Posterior cingulate gyrus (tissue), 11 donors: ENCODE measurements around the gene HMGCL.
"Not testable (repeated sequence)": the region's sequence is repeated elsewhere in the genome, so short reads cannot be mapped to it uniquely, and the experiment has no call there.

Source experiments
- DNase-seq, 10 donors: peaks; one replicate each; pipeline versions ENCODE4 v3.0.0 to v3.0.0-alpha.2; 2020 to 2021; ENCODE audit warnings: mixed read lengths in 3 of 10
- intact Hi-C: fragments of 100-400 bp; cut with DNase I; formaldehyde crosslinking; loops from one replicate; pipeline ENCODE4 v1.15.1; 2023

The HMGCL gene

DNA sequence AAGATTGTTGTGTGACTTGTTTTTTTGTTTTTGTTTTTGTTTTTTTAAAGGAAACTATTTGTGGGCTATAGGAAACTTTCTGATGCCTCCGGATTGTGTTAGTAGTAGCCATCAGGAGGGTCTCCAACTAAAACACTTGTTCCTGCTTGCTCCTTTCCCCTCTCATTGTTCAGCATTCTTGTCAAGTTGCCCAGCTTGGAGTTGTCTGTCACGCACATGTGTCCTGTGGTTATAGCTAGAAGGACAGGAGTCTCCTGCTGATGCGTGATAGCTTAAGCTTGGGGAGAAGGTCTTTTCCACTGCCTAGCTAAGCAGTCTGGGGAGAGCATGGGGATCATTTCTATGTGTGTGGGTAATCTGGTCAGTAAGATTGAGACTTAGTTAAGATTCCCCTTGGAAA, 37.5 kb downstream of the HMGCL start:
- intact Hi-C loops = no loop called here
- no peak for DNase-seq

DNA sequence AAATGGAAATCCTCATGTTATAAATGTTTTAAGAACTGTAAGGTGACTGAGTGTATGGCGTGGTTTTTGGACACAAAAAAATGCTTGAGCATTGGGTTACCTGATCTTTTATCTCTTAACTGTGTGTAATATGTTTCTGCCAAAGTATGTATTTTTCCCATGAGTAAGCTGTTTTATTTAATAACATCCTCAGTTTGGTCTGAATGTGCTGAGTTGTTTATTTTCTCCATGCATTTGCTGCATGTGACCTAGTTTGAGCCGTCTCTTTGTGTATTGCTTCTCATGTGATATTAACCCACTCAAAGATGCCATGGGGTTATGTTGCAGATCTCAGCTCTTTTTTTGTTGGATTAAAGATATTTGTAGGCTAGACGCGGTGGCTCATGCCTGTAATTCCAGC, 40.4 kb downstream of the HMGCL start:
- intact Hi-C loops = no loop called here
- DNase-seq = no peak

DNA sequence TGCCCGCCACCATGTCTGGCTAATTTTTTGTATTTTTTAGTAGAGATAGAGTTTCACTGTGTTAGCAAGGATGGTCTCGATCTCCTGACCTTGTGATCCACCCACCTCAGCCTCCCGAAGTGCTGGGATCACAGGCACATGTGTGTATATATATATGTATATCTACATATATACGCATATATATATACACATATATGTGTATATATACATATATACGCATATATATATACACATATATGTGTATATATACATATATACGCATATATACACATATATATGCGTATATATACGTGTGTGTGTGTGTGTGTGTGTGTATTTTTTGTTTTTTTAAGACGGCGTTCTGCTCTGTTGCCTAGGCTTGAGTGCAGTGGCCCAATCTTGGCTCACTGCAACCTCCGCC, 42.1 kb downstream of the HMGCL start:
- DNase-seq, intact Hi-C loops: not testable (repeated sequence)

DNA sequence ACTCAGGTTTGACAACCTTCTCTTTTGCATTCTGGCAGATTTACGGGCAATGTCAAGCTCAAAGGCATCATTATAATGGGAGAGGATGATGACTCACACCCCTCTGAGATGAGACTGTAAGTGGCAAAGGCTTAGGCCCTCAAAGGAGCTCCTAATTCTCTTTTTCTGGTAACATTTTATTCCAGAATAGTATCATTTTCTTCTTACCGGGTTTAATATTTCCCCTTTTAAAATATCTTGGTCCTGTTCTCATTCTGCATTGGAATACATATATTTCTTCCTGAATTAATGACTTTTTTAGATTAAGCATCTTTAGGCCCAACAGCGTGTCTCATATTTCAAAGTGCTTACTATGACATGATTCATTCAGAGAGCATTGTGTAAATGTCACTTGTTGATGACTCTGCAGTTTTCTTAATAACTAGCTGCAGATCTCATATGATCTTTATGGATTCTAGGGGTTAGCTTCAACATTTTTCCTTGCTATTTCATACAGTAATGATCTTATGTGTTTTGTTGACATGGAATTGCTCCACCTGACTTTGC, 45.3 kb downstream of the HMGCL start:
- no peak for DNase-seq
- intact Hi-C loops = loop anchor here (2.0 to 5.0 kb wide), 2 partner anchors 21 to 38 kb away; partner anchors contain the start of genes ELOA and GALE

DNA sequence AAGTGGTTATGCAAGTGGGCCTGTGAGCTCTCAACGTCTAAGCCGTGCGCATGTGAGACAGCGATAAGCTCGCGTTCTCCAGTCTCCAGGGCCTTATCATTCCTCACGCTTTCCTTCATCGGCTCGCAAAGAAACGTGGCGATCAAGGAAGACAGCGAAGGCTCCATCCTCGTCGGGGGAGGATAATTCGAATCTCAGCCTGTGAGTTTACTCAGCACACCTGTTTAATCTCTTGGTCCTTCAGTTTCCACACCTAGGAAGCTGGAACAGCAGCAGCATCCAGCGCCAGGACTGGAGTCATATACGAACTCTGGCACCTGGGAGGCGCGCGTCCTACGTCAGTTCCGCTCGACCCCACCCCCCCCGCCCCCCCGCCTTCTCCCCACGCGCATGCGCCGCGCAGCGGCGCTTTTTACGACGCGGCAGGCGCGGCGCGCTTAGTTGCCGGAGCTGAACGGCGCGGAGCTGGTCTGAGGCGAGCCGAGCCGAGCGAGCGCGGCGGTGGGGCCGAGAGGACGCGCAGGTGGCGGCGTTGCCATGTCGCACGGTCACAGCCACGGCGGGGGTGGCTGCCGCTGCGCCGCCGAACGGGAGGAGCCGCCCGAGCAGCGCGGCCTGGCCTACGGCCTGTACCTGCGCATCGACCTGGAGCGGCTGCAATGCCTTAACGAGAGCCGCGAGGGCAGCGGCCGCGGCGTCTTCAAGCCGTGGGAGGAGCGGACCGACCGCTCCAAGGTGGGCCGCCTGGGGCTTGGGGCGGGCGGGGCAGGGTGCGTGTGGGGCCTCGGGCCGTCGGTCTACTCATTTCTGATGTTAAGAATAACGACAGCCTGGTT, 47.0 kb downstream of the HMGCL start, which contains the start of gene PITHD1:
TSS of gene PITHD1 (plus strand) at position 440 of the 836 bp plus-strand sequence. CDS start at position 538, 98 bp downstream.
- peak; percentile 54 to 95 (median 72) for DNase-seq
- intact Hi-C loops = loop anchor here (1.0 to 5.0 kb wide), 3 partner anchors 12 to 36 kb away; partner anchors contain the start of genes ELOA and GALE

DNA sequence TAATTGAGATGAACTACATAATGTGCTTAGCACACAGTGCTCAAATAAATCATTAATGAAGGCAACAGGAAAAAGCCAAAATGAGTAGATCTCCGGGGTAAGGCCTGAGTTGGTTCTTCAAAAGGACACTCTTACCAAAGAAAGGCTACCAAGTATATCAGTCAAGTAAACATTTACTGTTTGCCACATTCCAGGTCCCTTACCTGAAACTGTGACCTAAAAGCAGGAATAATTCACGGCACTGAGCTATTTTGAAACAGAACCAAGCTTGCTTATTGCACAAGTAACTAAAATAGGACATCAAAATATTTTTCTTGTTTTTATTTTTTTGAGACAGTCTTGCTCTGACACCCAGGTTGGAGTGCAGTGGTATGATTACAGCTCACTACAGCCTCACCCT, 49.0 kb downstream of the HMGCL start:
- intact Hi-C loops = loop anchor here (5.0 kb wide), 1 partner anchor 34 kb away; the partner anchor contains the start of gene ELOA
- DNase-seq = no peak

DNA sequence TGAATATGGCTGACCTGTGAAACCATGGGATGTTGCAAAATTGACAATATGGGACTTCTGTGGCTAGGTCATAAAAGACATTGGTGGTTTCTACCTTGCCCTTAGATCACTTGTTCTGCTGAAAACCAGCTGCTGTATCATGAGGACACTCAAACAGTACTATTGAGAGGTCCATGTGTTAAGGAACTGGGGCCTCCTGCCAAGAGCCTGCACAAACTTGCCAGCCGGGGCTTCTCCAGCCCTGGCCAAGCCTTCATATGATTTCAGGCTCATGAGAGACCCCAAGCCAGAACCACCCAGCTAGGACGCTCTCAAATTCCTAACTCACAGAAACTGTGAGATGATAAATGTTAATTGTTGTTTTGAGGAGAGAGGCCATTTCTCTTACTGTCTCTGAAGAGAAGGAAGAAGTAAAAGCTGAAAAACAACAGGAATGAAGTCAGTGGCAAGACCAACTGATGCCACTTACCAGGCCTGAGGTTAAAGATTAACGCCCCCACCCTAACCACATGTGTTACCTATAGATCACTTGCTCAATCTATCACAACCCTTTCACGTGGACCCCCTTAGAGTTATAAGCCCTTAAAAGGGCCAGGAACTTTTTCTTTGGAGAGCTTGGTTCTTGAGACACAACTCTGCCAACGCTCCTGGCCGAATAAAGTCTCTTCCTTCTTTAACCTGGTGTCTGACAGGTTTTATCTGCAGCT, 50.9 kb downstream of the HMGCL start:
- intact Hi-C loops = no loop called here
- no peak for DNase-seq

DNA sequence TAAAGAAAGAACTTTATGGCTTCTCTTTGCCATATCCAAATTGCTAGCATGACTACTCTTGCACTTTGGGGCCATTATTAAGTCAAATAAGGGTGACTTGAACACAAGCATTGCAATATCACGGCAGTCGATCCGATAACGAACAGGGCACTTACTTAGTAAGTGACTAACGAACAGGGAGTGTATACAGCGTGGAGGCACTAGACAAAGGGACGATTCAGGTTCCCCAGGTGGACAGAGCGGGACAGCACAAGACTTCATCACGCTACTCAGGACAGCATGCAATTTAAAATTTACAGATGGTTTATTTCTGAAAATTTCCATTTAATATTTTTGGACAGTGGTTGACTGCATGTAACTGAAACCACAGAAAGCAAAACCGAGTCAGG, 52.4 kb downstream of the HMGCL start:
- intact Hi-C loops = loop anchor here (1.0 to 2.0 kb wide), 2 partner anchors 96 to 143 kb away; partner anchors contain the start of gene FUCA1
- no peak for DNase-seq

DNA sequence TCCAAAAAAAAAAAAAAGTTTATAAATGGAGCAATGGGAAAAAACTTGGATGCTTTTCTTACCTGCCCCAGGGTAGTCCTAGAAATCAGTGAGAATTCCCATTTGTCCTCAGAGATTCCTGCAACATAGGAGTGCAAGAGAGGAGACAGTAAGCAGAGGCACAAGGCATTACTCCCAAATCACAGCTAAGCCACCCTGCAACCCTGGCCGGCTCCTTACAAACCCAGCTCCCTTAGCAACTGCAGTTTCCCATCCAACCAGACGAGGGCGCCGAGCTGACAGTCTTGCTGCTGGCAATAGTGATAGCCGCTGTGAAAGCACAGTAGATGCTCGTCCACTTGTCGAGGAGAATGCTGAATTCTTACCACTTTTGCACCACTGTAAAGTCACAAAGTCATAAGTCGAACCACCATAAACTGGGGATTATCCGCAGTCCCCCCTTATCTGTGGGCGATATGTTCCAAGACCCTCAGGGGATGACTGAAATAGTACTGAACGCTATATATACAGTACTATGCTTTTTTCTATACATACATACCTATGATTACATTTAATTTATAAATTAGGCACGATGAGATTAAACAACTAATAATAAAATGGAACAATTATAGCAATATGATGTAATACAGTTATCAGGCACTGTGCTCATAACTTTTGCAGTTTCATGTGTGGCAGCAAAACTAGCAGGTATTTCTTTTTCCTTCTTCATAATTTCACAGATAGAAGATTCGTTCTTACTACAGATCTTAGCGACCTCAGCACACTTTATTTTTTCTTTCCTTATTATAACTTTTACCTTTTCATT, 53.0 kb downstream of the HMGCL start:
- intact Hi-C loops = loop anchor here (1.0 to 2.0 kb wide), 2 partner anchors 97 to 144 kb away; partner anchors contain the start of gene FUCA1

DNA sequence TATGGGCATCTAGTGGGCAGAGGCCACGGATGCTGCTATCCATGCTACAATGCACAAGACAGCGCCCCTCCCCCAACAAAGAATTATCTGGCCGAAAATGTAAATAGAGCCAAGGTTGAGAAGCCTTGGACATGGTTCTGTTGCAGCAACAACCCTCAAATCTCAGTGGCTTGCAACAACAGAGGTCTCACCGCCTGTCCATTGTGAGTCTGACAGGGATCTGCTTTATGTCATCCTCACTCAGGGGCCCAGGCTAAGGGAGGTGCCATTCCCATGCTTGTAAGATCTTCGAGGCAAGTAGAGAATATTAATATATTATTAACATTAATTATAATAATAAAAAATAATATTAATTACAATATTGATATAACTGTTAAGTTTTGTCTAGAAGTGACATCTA, 56.5 kb downstream of the HMGCL start:
- intact Hi-C loops = no loop called here
- DNase-seq = no peak

More for the DNA sequence above, 53.0 kb downstream of the HMGCL start:
- DNase-seq = peak; percentile 78 to 98 (median 92)

DNA sequence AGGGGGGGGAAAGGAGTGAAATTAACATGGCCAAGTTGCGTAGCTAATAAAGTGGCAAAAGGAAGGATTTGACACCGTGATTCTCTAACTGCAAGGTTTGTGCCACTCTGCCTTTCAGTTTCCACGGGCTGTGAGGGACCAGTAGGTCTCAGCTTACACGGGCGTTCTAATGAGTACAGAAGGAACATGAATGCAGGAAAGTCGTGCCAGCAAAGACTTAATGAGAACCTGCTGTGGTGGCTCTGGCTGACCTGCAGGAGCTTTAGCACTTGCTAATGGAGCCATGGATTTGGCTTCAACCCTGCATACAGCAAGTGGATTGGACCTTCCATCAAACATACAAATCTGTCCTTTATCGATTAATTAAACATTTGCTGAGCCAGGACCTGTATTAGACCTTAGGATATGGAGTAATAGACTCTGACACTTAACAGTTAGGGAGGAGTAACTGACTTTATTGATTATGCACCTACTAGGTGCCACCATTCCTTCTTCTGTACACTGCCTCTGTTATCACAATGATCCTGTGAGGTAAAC, 62.1 kb downstream of the HMGCL start:
- intact Hi-C loops = no loop called here
- DNase-seq = no peak

DNA sequence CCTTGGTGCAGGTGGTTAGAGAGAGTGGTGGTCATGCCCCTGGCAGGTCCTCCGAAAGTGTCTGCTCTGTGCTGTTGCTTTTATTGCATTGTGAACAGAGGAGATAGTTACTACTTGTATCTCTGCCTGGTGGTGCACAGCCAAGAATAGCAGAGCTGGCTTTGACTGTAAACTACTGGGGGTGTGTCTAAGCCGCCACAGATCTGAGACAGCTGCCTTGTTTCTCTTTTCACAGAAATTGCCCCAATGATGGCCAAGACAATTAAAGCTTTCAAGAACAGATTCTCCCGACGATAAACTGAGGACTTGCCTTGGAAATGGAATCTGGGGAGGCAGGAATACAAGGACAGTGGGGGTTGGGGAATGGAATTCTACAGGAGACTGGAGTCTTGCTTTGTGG, 66.0 kb downstream of the HMGCL start:
- DNase-seq = peak in 7 of 10 donors; percentile 25 to 91 (median 45)
- intact Hi-C loops = no loop called here

DNA sequence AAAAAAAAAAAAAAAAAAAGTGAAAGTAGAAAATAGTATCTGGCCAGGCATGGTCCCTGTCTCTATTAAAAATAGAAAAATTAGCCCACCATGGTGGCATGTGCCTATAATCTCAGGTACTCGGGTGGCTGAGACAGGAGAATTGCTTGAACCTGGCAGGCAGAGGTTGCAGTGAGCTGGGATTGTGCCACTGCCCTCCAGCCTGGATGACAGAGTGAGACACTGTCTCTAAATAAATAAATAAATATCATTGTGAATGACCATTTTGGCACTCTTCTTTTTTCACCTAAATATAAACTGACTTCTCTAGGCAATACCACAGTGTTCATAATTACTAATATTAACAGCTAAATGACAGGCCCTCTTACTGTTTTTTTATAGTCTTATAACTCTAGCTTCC, 67.4 kb downstream of the HMGCL start:
- no peak for DNase-seq
- intact Hi-C loops = no loop called here

DNA sequence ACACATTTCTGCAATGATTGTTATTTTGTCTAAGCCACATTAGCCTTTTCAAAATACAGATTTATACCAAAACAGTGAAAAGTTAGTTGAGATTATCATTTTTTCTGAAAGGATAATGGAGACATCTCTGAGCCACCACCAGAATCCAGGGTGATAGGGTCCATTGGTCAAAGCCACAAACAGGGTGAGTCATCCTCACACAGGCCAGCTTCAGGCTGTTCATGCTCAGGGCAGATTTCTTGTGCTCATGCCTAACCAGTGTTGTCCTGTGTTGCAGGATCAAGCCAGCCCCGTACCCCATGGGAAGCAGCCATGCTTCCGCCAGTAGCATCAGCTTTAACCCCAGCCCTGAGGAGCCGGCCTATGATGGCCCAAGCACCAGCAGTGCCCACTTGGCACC, 68.6 kb downstream of the HMGCL start:
- intact Hi-C loops = no loop called here
- no peak for DNase-seq

DNA sequence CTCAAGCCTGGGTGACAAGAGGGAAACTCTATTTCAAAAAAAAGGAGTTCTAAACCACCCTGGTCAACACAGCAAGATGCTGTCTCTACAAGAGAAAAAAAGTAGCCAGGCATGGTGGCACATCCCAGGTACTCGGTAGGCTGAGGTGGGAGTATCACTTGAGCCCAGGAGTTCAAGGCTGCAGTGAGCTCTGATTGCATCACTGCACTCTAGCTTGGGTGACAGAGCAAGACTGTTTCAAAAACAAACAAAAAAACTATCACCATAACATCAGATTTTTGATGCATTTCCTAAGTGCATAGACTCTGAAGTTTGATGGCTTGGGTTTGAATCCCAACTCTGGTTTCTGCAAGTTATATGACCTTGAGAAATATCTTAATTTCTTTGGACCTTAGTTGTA, 72.3 kb downstream of the HMGCL start:
- intact Hi-C loops = no loop called here
- DNase-seq = no peak
